Activated CD8-positive, alpha-beta memory T cell treated with anti-CD3 and anti-CD28 coated beads, Interleukin-2, amount 50 U/mL, for 1 hour (primary cell): ENCODE measurements around the gene SNAP25.

ENCODE experiments used
- DNase-seq: peaks from one replicate; pipeline ENCODE4 v3.0.0-alpha.2; 2020; ENCODE audit errors: extremely low read depth

Gene SNAP25

GRCh38 chr20:10304471-10305046, 85.9 kb downstream of the SNAP25 start:
- DNase-seq, result no peak

- no peak for DNase-seq
Observed at GRCh38 chr20:10306440-10307358, 88.1 kb downstream of the SNAP25 start.

DNA sequence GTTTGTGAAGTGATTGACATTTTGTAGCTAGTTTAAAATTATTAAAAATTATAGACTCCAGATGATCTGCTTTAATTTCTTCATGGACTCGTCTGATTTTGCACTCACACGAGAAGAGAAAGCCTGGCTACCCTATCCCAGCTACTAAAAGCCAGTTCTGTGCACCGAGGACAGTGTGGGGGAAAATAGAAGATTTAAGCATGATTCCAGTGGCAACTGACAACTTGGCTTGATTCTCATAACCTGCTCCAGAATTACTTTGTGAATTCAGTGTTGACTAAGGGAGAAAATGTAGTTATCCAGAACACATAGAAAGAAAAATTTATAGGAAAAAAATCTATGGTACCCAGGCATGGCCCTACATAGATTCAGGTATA, 88.7 kb downstream of the SNAP25 start:
- DNase-seq, result no peak

GRCh38 chr20:10308652-10309051, 90.0 kb downstream of the SNAP25 start:
- DNase-seq, result no peak

DNA sequence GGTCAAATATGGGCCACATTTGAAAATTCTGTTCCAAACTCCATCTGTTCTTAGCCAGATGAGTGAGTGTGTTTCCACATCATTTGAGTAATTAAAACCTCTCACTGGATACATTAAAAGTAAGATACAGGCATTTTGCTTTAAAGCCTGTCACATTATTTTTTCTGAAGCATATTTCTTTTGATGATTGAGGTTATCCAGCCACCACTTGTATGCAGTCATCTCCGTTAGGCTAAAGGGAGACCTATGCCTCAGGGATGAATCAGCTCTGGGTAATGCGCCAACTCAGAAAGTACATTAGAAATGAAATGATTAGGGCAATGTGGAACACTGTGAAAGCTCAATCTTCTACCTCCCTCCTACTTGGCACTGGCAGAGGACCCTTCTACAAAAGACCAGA, 90.7 kb downstream of the SNAP25 start:
- DNase-seq, result no peak

GRCh38 chr20:10312111-10312510, 93.5 kb downstream of the SNAP25 start:
- no peak for DNase-seq

- no peak for DNase-seq
Observed at GRCh38 chr20:10313215-10313614, 94.6 kb downstream of the SNAP25 start.

DNA sequence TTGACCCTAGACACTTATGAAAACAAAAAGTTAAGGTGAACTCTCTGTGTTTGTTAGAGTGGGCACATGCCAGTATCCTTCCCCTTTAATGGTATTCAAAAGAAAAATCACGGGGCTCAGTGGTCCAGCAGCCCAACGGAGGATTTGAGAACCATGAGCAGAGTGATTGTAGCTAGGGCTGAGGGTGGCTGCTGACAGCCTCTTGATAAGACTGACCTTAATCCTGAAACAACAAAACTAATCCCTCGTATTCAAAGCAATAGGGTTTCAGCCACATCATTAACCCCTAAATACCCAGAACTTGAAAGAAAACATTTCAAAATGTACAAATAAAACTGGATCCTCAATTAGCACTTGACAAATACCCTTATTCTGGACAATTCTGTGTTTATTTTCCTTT, 95.1 kb downstream of the SNAP25 start:
- no peak for DNase-seq

DNA sequence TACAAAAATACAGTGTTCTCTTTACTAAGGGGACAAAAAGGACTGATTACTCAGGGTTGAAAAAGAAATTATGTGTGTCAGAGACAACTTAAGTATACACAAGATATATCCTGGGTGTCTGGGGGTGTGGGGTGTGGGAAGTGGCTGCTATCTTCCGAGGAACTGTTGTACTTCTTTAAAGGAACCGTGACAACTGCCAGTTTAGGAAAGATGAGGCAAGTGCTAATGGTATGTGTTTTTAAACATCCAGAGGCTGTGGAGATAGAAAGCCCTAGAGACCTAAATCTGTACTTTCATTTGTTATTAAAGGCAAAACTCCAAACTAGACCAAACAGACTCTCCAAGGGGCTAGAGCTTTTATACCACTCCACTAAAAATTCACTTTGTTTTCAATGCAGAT, 95.6 kb downstream of the SNAP25 start:
- no peak for DNase-seq

DNA sequence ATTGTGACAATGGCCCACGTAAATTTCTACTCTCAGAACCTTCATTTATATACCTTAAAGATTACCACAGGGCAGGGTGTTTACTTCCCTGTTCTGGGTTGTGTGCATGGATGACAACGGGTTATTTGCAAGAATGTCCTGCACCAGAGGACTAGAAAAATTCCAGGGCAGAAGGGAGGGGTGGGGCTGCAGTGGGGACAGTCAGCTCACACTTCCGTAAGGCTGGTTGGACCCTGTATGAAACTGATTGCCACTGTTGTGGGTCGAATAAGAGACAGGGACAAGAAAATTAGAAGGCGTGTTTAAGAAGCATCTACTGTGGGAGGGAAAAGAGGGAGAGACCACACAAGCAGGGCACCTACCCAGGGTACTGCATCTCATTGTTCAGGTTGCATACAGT, 96.5 kb downstream of the SNAP25 start:
- DNase-seq, result no peak

GRCh38 chr20:10316582-10316981, 98.0 kb downstream of the SNAP25 start:
- no peak for DNase-seq

- DNase-seq, result no peak
Observed at GRCh38 chr20:10318291-10319024, 99.8 kb downstream of the SNAP25 start.

- no peak for DNase-seq
Observed at GRCh38 chr20:10319855-10320254, 101.2 kb downstream of the SNAP25 start.

- no peak for DNase-seq
Observed at GRCh38 chr20:10321138-10321717, 102.6 kb downstream of the SNAP25 start.

DNA sequence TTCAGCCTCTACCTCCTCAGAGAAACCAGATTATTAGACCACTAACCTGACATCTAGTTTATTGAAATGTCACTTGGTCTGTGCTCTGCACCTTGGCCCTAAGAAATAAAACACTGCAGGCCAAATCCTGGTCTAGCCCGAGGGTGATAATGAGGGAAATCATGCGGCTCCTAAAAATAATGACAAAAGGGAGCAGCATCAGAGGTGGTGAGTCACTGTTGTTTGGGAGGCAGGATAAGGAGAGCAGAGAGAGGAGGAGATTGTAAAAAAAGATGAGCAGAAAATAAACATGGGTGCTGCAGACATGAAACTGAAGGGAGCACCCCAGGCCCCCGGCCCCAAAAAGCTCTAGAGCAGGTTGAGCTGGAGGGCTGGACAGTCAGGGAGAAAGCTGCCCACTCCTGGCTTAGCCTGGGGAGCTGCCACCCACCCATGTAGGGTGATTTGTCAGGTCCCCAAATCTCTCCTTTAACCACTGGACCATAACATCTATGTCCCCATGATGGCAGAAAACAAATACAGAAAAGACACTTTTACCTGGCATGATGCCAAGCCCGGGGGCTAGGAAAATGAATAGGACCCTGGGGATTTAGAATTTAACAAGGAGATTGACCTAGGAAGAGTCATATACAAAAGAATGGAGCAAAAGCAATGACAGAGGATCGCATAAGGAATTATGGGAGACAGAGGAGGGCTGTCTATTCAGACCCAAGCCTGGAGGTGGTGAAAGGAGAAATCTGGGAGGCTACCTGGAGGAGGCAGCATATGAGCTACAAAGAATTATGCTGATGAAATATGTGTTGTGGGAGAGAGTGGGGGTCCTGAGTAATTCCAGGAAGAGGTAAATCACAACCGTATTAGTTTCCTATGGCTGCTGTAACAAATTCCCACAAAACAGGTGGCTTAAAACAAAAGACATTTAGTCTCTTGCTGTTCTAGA, 103.7 kb downstream of the SNAP25 start:
- no peak for DNase-seq

DNA sequence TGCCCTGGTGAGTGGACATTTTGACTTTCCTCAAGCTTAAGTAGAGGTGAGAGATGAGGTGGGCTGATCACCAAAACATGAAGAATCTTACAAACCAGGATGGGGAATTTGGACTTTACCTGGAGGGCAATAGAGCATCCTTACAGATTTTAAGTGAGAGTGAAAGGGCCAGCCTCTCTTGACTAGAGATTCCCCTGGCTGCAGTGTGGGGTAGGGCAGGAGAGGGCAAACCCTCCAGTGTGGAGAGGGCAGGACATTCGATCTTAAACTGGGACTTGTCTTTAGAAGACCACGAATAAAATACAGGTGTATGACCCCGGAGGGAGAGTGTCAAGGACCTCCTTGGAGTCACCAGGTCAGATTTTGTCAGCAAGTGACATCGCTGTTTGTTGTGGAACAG, 105.1 kb downstream of the SNAP25 start:
- DNase-seq, result no peak

GRCh38 chr20:10324198-10324847, 105.7 kb downstream of the SNAP25 start:
- DNase-seq, result no peak

- no peak for DNase-seq
Observed at GRCh38 chr20:10328897-10329255, 110.2 kb downstream of the SNAP25 start.

DNA sequence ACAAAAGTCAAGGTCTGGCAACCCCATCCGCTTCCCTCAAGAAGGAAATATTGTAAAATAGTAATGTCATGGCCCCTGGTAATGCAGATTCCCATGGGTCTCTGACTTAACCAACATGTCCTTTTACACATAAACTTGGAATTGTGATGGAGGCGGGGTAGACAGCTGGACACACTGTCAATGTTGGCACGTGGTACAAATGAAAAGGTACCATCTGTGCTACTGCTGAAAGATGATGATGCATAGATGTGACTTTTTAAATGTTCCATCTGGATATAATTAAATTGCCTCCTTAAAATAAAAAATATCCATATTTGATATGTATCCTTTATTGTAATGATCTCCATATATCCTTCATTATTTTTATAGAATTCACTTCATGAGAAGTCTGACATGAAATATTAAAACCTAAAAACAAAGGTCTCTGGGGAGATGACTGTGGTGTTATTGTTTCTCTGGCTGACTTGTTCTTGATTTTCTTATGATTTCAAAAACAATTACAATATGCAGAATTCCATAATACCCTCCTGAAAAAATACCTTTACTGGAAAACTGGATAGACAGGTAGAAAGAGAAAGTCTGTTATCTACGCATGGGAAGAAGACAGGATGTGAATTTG, 110.9 kb downstream of the SNAP25 start:
- no peak for DNase-seq

GRCh38 chr20:10330071-10330470, 111.4 kb downstream of the SNAP25 start:
- no peak for DNase-seq
